Mesenchymal stem cell (in vitro differentiated cells and primary cell): ENCODE data around the gene BCL3.

Source experiments
- DNase-seq: peaks from one replicate; pipeline ENCODE4 v3.0.0-alpha.2; 2013
- H2AFZ ChIP-seq: one replicate; pipeline ENCODE4 v1.6.1; 2013; ENCODE audit warnings: low read depth, mild to moderate bottlenecking, control low read depth, inconsistent platforms, low read length, moderate library complexity
- H2AK5ac ChIP-seq: 2 replicates; pipeline ENCODE4 v1.6.1; 2013; ENCODE audit warnings: low read length, moderate library complexity, mild to moderate bottlenecking, inconsistent platforms; ENCODE audit not compliant: severe bottlenecking
- H2BK120ac ChIP-seq: one replicate; pipeline ENCODE4 v1.6.1; 2013; ENCODE audit warnings: low read depth, mild to moderate bottlenecking, inconsistent platforms, low read length, moderate library complexity
- H2BK12ac ChIP-seq, 2 experiments: one replicate each; pipeline ENCODE4 v1.6.1; 2013; ENCODE audit warnings: inconsistent platforms in 2 of 2, low read length in 2 of 2, mild to moderate bottlenecking in 2 of 2, moderate library complexity in 2 of 2, control low read depth in 1 of 2
- H2BK15ac ChIP-seq: one replicate; pipeline ENCODE4 v1.6.1; 2013; ENCODE audit warnings: mild to moderate bottlenecking, low read depth, inconsistent platforms; ENCODE audit not compliant: poor library complexity, severe bottlenecking
- H2BK5ac ChIP-seq: 2 replicates; pipeline ENCODE4 v1.6.1; 2013; ENCODE audit warnings: low read depth, mild to moderate bottlenecking, low read length, control low read depth, inconsistent platforms; ENCODE audit not compliant: poor library complexity, severe bottlenecking
- H3K14ac ChIP-seq, 2 experiments: one replicate each; pipeline ENCODE4 v1.6.1; 2013; ENCODE audit warnings: inconsistent platforms in 2 of 2, low read length in 2 of 2, control low read depth in 1 of 2, mild to moderate bottlenecking in 1 of 2, moderate library complexity in 1 of 2
- H3K18ac ChIP-seq, 2 experiments: one replicate each; pipeline ENCODE4 v1.6.1; 2013; ENCODE audit warnings: inconsistent platforms in 2 of 2, low read length in 2 of 2, control low read depth in 1 of 2, low read depth in 1 of 2, mild to moderate bottlenecking in 1 of 2
- H3K23ac ChIP-seq, 2 experiments: one replicate each; pipeline ENCODE4 v1.6.1; 2013; ENCODE audit warnings: inconsistent platforms in 2 of 2, low read length in 2 of 2, mild to moderate bottlenecking in 2 of 2, moderate library complexity in 2 of 2, control low read depth in 1 of 2
- H3K27ac ChIP-seq: 2 replicates; pipeline ENCODE4 v1.5.1; 2013; ENCODE audit warnings: mild to moderate bottlenecking, moderate library complexity, low read length, control low read depth, inconsistent platforms; ENCODE audit not compliant: poor library complexity, severe bottlenecking
- H3K27me3 ChIP-seq, 2 experiments: 2 replicates each; pipeline versions ENCODE4 v1.6.1 to v1.7.0; 2013; ENCODE audit warnings: low read length in 2 of 2, mild to moderate bottlenecking in 2 of 2, moderate library complexity in 2 of 2, control low read depth in 1 of 2, inconsistent platforms in 1 of 2; ENCODE audit not compliant: control insufficient read depth in 1 of 2, insufficient read depth in 1 of 2
- H3K36me3 ChIP-seq, 2 experiments: 2 replicates each; pipeline versions ENCODE4 v1.6.1 to v1.7.0; 2013; ENCODE audit warnings: low read length in 2 of 2, control low read depth in 1 of 2, inconsistent platforms in 1 of 2, low read depth in 1 of 2, mild to moderate bottlenecking in 1 of 2; ENCODE audit not compliant: insufficient read depth in 2 of 2, control insufficient read depth in 1 of 2
- H3K4ac ChIP-seq, 2 experiments: one replicate each; pipeline ENCODE4 v1.6.1; 2013; ENCODE audit warnings: inconsistent platforms in 2 of 2, low read length in 2 of 2, mild to moderate bottlenecking in 2 of 2, moderate library complexity in 2 of 2, control low read depth in 1 of 2, low read depth in 1 of 2
- H3K4me1 ChIP-seq: 2 replicates; pipeline ENCODE4 v1.6.1; 2013; ENCODE audit warnings: low read depth, low read length, control low read depth; ENCODE audit not compliant: control insufficient read depth, insufficient read depth
- H3K4me2 ChIP-seq: 2 replicates; pipeline ENCODE4 v1.6.1; 2013; ENCODE audit warnings: low read length, mild to moderate bottlenecking, inconsistent platforms; ENCODE audit not compliant: poor library complexity, severe bottlenecking
- H3K4me3 ChIP-seq, 2 experiments: 2 replicates each; pipeline versions ENCODE4 v1.5.1 to v1.7.0; 2013; ENCODE audit warnings: low read length in 2 of 2, mild to moderate bottlenecking in 2 of 2, control low read depth in 1 of 2, low read depth in 1 of 2; ENCODE audit not compliant: insufficient read depth in 1 of 2
- H3K79me1 ChIP-seq: replicated peaks from 2 replicates; pipeline ENCODE4 v1.6.1; 2013; ENCODE audit warnings: mild to moderate bottlenecking, control low read depth, low read length, inconsistent platforms; ENCODE audit not compliant: poor library complexity, severe bottlenecking
- H3K9ac ChIP-seq: 2 replicates; pipeline ENCODE4 v1.7.0; 2013; ENCODE audit warnings: mild to moderate bottlenecking, low read length, moderate library complexity
- H3K9me3 ChIP-seq: 2 replicates; pipeline ENCODE4 v1.7.0; 2013; ENCODE audit warnings: mild to moderate bottlenecking, low read length; ENCODE audit not compliant: control insufficient read depth
- H4K8ac ChIP-seq: one replicate; pipeline ENCODE4 v1.6.1; 2013; ENCODE audit warnings: inconsistent platforms, mild to moderate bottlenecking, low read length, moderate library complexity
- H4K91ac ChIP-seq: one replicate; pipeline ENCODE4 v1.6.1; 2013; ENCODE audit warnings: mild to moderate bottlenecking, low read length, inconsistent platforms
- WGBS: methylation state at CpG from one replicate; pipeline ENCODE4 v1.1.7; 2013; ENCODE audit warnings: mixed read lengths; 5-methylcytosine and 5-hydroxymethylcytosine counted together

BCL3 gene

GRCh38 chr19:44731081-44731480 is 17.4 kb upstream of the BCL3 start:
- H3K36me3 ChIP-seq = no peaks in the 10 kb centered on the region
- no peak overlapping the region for H3K23ac ChIP-seq
- H2BK120ac ChIP-seq = no peak overlapping the region
- no peak overlapping the region for H2BK15ac ChIP-seq
- no peaks in the 10 kb centered on the region for H3K79me1 ChIP-seq
- no peak overlapping the region for H4K8ac ChIP-seq
- H3K4me3 ChIP-seq = no peak overlapping the region
- no peak overlapping the region for H3K4me2 ChIP-seq
- no peak overlapping the region for H4K91ac ChIP-seq
- no peak overlapping the region for H2BK5ac ChIP-seq
- no peak overlapping the region for H3K14ac ChIP-seq
- H2AK5ac ChIP-seq = no peak overlapping the region
- 100% methylated on average over 2 of the region's 5 CpGs for WGBS
- H3K9me3 ChIP-seq = no peaks in the 10 kb centered on the region
- no peak overlapping the region for H2BK12ac ChIP-seq
- H3K27ac ChIP-seq = no peak overlapping the region
- no peak overlapping the region for H3K4ac ChIP-seq
- H3K9ac ChIP-seq = no peak overlapping the region
- no peaks in the 10 kb centered on the region for H3K4me1 ChIP-seq
- DNase-seq = no peak
- no peaks in the 10 kb centered on the region for H3K27me3 ChIP-seq
- no peak overlapping the region for H2AFZ ChIP-seq
- no peak overlapping the region for H3K18ac ChIP-seq

GRCh38 chr19:44731622-44732021 is 16.9 kb upstream of the BCL3 start:
- H3K18ac ChIP-seq = no peak overlapping the region
- no peak overlapping the region for H2BK15ac ChIP-seq
- no peak overlapping the region for H3K4me3 ChIP-seq
- 66% methylated on average over 4 of the region's 5 CpGs for WGBS
- no peak overlapping the region for H4K8ac ChIP-seq
- H3K4me1 ChIP-seq = no peaks in the 10 kb centered on the region
- no peak overlapping the region for H2BK12ac ChIP-seq
- H2AFZ ChIP-seq = no peak overlapping the region
- H3K36me3 ChIP-seq = no peaks in the 10 kb centered on the region
- no peak overlapping the region for H3K4me2 ChIP-seq
- no peak for DNase-seq
- no peaks in the 10 kb centered on the region for H3K9me3 ChIP-seq
- H3K4ac ChIP-seq = no peak overlapping the region
- H2AK5ac ChIP-seq = no peak overlapping the region
- H4K91ac ChIP-seq = no peak overlapping the region
- no peak overlapping the region for H2BK5ac ChIP-seq
- no peak overlapping the region for H3K14ac ChIP-seq
- H3K9ac ChIP-seq = no peak overlapping the region
- no peak overlapping the region for H3K27ac ChIP-seq
- H2BK120ac ChIP-seq = no peak overlapping the region
- H3K23ac ChIP-seq = no peak overlapping the region
- no peaks in the 10 kb centered on the region for H3K79me1 ChIP-seq
- no peaks in the 10 kb centered on the region for H3K27me3 ChIP-seq

GRCh38 chr19:44732235-44733014 is 16.1 kb upstream of the BCL3 start:
- no peak overlapping the region for H2BK120ac ChIP-seq
- no peaks in the 10 kb centered on the region for H3K9me3 ChIP-seq
- no peak overlapping the region for H2BK12ac ChIP-seq
- no peaks in the 10 kb centered on the region for H3K36me3 ChIP-seq
- no peak overlapping the region for H2BK5ac ChIP-seq
- DNase-seq = no peak
- H3K4ac ChIP-seq = no peak overlapping the region
- no peak overlapping the region for H4K8ac ChIP-seq
- H2BK15ac ChIP-seq = no peak overlapping the region
- H3K79me1 ChIP-seq = no peaks in the 10 kb centered on the region
- no peak overlapping the region for H3K4me2 ChIP-seq
- H3K18ac ChIP-seq = no peak overlapping the region
- no peak overlapping the region for H3K14ac ChIP-seq
- H3K27me3 ChIP-seq = no peaks in the 10 kb centered on the region
- no peak overlapping the region for H3K23ac ChIP-seq
- no peak overlapping the region for H3K9ac ChIP-seq
- H3K4me1 ChIP-seq = peaks cover 4% of the 10 kb centered on the region
- WGBS = 81% methylated on average over 11 of the region's 11 CpGs
- no peak overlapping the region for H4K91ac ChIP-seq
- no peak overlapping the region for H2AFZ ChIP-seq
- no peak overlapping the region for H3K27ac ChIP-seq
- H3K4me3 ChIP-seq = no peak overlapping the region
- no peak overlapping the region for H2AK5ac ChIP-seq

GRCh38 chr19:44734357-44734756 is 14.2 kb upstream of the BCL3 start:
- H2BK15ac ChIP-seq = no peak overlapping the region
- no peak overlapping the region for H2BK120ac ChIP-seq
- no peak overlapping the region for H3K14ac ChIP-seq
- no peak overlapping the region for H2AFZ ChIP-seq
- H3K27me3 ChIP-seq = no peaks in the 10 kb centered on the region
- no peak overlapping the region for H2BK5ac ChIP-seq
- no peak overlapping the region for H3K9ac ChIP-seq
- no peak overlapping the region for H3K18ac ChIP-seq
- H3K79me1 ChIP-seq = no peaks in the 10 kb centered on the region
- H3K27ac ChIP-seq = no peak overlapping the region
- H4K91ac ChIP-seq = no peak overlapping the region
- peak overlapping the region; percentile 46 for H4K8ac ChIP-seq
- H3K4me2 ChIP-seq = no peak overlapping the region
- no peak overlapping the region for H2AK5ac ChIP-seq
- no peak overlapping the region for H3K4me3 ChIP-seq
- no peak overlapping the region for H3K4ac ChIP-seq
- no peak overlapping the region for H2BK12ac ChIP-seq
- no peak for DNase-seq
- H3K36me3 ChIP-seq = no peaks in the 10 kb centered on the region
- 100% methylated on average over 1 of the region's 1 CpG for WGBS
- H3K23ac ChIP-seq = no peak overlapping the region
- H3K4me1 ChIP-seq = peaks cover 12% of the 10 kb centered on the region
- H3K9me3 ChIP-seq = no peaks in the 10 kb centered on the region
